Left lobe of liver (tissue), 2 donors: Measurements from ENCODE around the gene RNF34. TPM values are rescaled to one million over a fixed set of nuclear protein-coding genes. Genes with fewer than 3 reads are reported as not detected.
A peak's percentile ranks its signal among the peaks of the same experiment; 100 is the strongest.

Experiments
- ATAC-seq: fragments of 200-7000 bp; cut with Tn5 transposase; one replicate; pipeline ENCODE4 v1.9.1; 2020; ENCODE audit warnings: mild to moderate bottlenecking, moderate library complexity
- DNase-seq: peaks from one replicate; pipeline ENCODE4 v3.0.0-alpha.2; 2020; ENCODE audit warnings: low spot score
- total RNA-seq: library from RNA; stranded (reverse); gene quantifications from one replicate; pipeline ENCODE4 v1.2.1, GENCODE V29; 2021
- donor health status: DM: no; HTN: no; CAD: no; lungs with moderate emphysema.
- donor health status: DM: no; HTN: yes; CAD: no.

The RNF34 gene
- total RNA-seq, 1 donor from 2014 or later, result 9.9 TPM

DNA sequence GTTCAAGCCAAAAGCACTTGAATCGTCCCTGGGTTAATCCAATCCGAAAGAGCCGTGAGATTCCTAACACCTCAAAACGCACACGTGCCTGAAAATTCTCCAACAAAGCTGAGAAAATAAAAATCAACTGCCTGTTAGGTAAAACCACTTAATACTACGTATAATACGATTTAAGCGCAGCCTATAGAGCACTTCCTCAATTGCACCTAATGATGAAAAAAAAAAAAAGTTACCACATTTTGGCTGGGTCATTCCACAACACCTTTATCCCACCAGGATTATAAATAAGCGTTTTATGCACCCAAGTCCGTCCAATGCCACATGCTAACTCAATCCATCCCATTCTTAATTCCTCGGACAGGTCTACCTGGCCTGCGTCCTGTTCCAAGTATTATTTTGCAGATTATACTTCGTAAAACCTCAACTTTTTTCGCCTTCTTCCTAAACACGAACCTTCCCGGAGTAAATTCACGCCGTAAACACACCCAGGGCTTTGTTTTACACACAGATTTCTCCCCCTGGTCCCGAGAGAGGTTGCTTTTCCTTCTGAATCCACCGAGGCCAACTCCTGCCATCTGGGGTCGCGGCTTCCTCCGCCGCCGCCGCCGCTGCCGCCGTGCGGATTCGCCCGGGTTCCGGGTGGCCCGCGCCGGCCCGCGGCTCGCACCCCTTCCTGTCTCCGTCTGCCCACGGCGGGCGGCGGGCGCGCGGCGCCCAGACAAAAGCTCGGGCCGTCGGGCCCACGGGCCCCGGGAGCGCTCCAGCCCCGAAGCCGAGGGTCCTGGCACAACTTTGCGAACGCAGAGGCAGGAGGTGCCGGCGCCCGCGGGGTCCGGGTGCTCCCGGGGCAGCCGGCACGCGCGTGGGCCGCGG is 66.2 kb downstream of the RNF34 start:
- DNase-seq, result no peak
- no peak for ATAC-seq

DNA sequence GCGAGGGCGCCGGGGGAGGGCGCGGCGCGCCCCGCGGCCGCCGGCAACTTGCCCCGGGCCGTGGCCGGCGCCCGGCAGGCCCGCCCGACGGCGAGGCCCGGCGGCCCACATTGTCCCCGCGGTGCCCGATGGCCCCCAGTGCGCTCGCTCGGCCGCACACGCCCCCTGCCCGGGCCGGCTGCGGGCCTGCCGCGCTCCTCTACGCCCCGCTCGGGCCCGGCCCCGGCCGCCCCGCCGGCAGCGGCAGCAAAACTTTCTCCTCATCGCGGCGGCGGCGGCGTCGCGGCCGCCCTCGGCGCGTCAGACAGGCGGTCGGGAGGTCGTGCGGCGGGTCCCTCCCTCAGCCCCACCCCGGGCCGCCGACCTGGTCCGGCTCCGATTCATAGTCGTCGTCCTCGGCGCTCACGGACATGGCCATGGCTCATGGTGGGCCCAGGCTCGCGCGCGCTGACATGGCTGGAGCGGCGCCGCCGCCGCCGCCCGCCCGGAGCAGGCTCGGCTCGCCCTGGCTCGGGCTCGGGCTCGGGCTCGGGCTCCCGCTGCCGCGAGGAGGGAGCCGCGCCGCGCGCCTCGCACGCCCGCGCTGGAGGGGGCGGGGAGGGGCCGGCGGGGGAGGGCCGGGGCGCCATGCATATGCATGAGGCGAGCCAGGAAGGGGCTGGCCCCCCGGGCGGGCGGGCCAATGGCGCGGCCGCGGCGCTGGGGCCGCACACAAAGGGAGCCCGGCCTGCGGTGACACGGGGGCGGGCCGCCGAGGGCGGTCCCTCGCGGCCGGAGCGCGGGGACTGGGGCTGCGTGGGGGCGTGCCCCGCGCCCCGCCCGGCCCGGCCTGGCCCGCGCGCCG is 67.1 kb downstream of the RNF34 start:
- ATAC-seq (peak; percentile 95), DNase-seq (peak; percentile 95)

DNA sequence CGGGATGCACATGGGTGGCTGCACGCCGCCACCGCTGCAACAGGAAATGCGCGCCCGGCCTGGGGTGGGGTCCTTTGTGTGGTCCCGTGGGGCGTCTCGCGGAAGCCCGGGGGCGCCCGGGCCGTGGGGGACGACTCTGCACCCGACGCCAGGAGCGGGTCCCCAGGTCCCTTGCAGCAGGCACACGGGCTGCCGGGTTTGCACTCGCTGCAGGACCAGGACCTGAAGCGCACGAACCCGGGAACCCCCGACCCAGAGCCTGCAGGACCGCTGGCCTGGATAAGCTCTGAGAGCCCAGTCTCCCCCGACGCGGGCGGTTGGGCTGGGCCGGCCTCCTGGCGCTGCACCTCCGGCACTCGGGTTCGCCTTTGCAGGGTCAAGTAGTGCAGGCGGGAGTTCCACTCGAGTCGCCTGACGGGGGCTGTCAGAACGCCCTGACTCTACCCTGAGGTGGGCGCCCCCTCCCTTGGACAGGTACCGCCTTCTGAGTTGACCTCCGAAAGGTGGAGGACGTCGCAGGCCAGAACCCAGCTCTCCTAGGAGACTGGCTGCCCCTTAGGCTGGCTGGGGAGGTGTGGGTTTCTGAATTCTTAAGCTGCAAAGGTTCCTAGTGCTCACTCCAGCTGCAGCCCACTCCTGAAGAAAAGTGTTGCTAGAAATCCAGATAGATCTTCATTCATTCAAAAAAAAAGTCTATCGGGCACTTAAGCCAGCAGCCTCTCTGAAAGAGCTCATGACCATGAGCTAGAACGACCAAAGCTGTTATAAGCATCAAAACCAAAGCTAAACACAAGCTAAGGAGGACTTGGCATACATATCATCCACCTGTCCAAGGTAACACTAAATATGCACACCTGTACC is 68.0 kb downstream of the RNF34 start:
- peak; percentile 5 for ATAC-seq
- no peak for DNase-seq

DNA sequence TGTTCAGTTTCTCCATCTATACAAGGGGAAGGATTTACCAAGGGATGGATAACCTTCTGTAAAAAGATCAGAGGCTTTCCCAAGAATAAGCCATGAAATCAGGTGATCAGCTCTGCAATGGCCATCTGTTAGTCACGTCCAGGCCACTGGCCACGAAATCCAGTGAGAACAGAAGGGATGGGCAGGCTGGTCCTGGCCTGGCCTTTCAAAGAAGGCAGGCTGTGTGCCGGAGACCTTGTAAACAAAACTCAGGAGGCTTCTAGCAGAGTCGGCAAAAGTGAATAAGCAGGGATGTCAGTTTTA is 68.5 kb downstream of the RNF34 start:
- ATAC-seq, result no peak
- DNase-seq, result no peak

DNA sequence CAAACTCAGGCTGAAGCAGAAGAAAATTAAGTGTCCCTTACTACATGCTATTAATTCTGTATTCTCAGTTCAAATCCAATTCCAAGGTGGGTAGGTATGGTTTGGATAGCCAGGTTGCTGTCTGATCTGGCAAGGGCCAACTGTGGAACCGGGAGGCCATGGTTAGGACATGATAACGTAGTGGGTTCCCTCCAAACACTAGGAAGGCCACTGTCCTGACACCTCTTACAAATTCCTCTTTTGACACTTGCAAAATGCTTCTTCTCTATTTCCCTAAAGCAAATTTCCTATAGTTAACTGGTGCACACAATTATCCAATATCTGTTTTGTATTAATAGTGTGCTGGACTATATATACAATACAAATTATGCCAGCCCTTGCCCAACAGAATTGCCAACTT is 70.8 kb downstream of the RNF34 start:
- DNase-seq (no peak), ATAC-seq (no peak)

DNA sequence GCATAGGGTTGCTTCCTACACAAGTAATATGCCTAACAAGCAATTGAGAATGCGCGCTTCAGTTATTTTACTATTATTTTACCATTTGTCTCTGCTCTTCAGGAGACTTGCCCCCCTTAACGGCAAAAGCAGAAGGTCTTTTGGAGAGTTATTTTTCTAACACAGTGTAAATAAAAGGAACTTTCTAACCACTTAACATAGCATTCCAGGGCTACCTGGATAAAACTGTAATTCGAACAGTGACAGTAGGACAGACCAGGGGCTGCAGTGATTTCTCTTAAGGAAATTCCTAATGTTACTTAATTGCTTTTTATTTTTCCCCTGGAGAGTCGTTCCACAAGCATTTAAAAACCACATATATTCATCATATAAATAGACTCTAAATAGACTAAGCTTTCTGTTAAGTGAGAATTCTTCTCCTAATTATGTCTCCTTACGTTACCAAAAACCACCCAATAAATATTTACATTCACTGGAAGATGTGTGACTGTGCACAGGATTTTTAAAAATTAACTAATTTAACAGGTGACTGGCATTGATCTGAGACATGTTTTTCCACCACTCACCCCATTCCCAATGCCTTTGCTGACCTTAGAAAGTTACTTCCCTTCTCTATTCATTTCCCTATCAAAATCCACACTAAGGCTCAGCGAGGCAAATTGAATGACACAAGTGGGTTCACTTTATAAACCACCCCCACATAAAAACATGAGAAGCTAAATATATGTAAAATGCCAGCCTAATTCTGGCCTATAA is 72.4 kb downstream of the RNF34 start:
- no peak for ATAC-seq
- no peak for DNase-seq

Other genes starting within 250 kb of the RNF34 start
- 11.6 TPM for gene P2RX4, start 190.0 kb upstream of the RNF34 start, total RNA-seq
- gene CAMKK2, start 103.4 kb upstream of the RNF34 start, total RNA-seq, result 28.8 TPM
- gene ANAPC5, start 47.7 kb upstream of the RNF34 start, total RNA-seq, result 43.4 TPM
- 10.1 TPM for gene KDM2B, start 180.9 kb downstream of the RNF34 start, total RNA-seq
- 8.2 TPM for gene ORAI1, start 226.4 kb downstream of the RNF34 start, total RNA-seq